HepG2 (cell line): ENCODE data around the gene NOL4L. TPM values are rescaled to one million over a fixed set of nuclear protein-coding genes. Genes with fewer than 3 reads are reported as not detected.

Source experiments
- ATAC-seq: fragments of 200-7000 bp; cut with Tn5 transposase; 3 replicates; pipeline ENCODE4 v1.9.1; 2020; ENCODE audit warnings: mild to moderate bottlenecking, moderate library complexity
- BruUV-seq: library from RNA; stranded (reverse); fragments of 400-500 nt; replicated peaks from 2 replicates; lab custom pipeline; 2021; lab: Mats Ljungman, UMichigan
- CTCF ChIA-PET: fragments of 300-600 bp; formaldehyde crosslinking; extraction: SDS; loops from one replicate; lab custom pipeline; 2021; ENCODE audit warnings: low total read pairs, inconsistent platforms, low intra/inter-chr PET ratio; lab: Yijun Ruan, JAX
- POLR2A ChIA-PET: fragments of 350-600 bp; sonication (Branson Sonifier 250); formaldehyde crosslinking; loops from one replicate; lab custom pipeline; 2020; ENCODE audit warnings: antibody characterized with exemption, inconsistent platforms; lab: Yijun Ruan, JAX
- DNase-seq: peaks from one replicate; pipeline ENCODE4 v3.0.0-alpha.2; 2015; ENCODE audit warnings: low spot score
- FAIRE-seq: peaks from 3 replicates; lab custom pipeline; 2011; peaks lifted over from hg19 to GRCh38; lab: Jason Lieb, UNC
- H2AFZ ChIP-seq: one replicate; pipeline ENCODE4 v1.6.1; 2011; ENCODE audit warnings: low read length, inconsistent platforms
- H3K27ac ChIP-seq: fragments of 300-600 bp; 3 replicates; pipeline ENCODE4 v1.8.0; 2011; ENCODE audit warnings: mixed run types, mild to moderate bottlenecking, mixed read lengths, low read length, inconsistent platforms; ENCODE audit not compliant: insufficient read depth; ENCODE audit errors: extremely low read length
- H3K27me3 ChIP-seq, 2 experiments: fragments of 200-600 bp in 1 of 2; 2 replicates in 1 of 2; 3 replicates in 1 of 2; pipeline versions ENCODE4 v1.6.0 to v1.8.0; 2011; ENCODE audit warnings: low read length in 2 of 2, mild to moderate bottlenecking in 2 of 2, moderate library complexity in 2 of 2, inconsistent platforms in 1 of 2; ENCODE audit not compliant: insufficient read depth in 2 of 2, control insufficient read depth in 1 of 2
- H3K36me3 ChIP-seq, 2 experiments: fragments of 200-600 bp in 1 of 2; replicated peaks in 1 of 2; 2 replicates in 1 of 2; 3 replicates in 1 of 2; pipeline versions ENCODE4 v1.5.1 to v1.8.0; 2011; ENCODE audit warnings: low read length in 2 of 2, inconsistent platforms in 1 of 2; ENCODE audit not compliant: insufficient read depth in 2 of 2, control insufficient read depth in 1 of 2
- H3K4me1 ChIP-seq: 2 replicates; pipeline ENCODE4 v1.5.1; 2012; ENCODE audit warnings: low read length, inconsistent platforms; ENCODE audit not compliant: insufficient read depth
- H3K4me2 ChIP-seq: 2 replicates; pipeline ENCODE4 v1.6.0; 2011; ENCODE audit warnings: low read depth, low read length, inconsistent platforms
- H3K4me3 ChIP-seq, 3 experiments: fragments of 200-600 bp in 1 of 3; sonication (generic), shearing (Covaris generic) in 1 of 3; replicated peaks in 1 of 3; 2 replicates each; pipeline ENCODE4 v1.5.1; 2011 to 2016; ENCODE audit warnings: low read length in 3 of 3, inconsistent platforms in 2 of 3, low read depth in 2 of 3, mild to moderate bottlenecking in 2 of 3, control low read depth in 1 of 3, mixed read lengths in 1 of 3; ENCODE audit not compliant: insufficient read depth in 1 of 3
- H3K79me2 ChIP-seq: one replicate; pipeline ENCODE4 v1.6.1; 2011; ENCODE audit warnings: low read length, inconsistent platforms; ENCODE audit not compliant: insufficient read depth
- H3K9ac ChIP-seq: 2 replicates; pipeline ENCODE4 v1.6.0; 2011; ENCODE audit warnings: mild to moderate bottlenecking, low read depth, low read length, inconsistent platforms; ENCODE audit not compliant: insufficient read depth
- H3K9me3 ChIP-seq: 2 replicates; pipeline ENCODE4 v1.5.1; 2012; ENCODE audit warnings: mild to moderate bottlenecking, low read length
- H4K20me1 ChIP-seq: 2 replicates; pipeline ENCODE4 v1.6.0; 2011; ENCODE audit warnings: inconsistent platforms, mild to moderate bottlenecking, low read length, moderate library complexity; ENCODE audit not compliant: insufficient read depth
- SMC3 ChIP-seq: IDR thresholded peaks from 2 replicates; pipeline ENCODE4 v1.6.1; 2011; ENCODE audit warnings: low read length, improper control_type of control experiment
- STAG1 ChIP-seq: sonication (generic); formaldehyde crosslinking; IDR thresholded peaks from 2 replicates; pipeline ENCODE4 v1.4.0; 2020; ENCODE audit warnings: missing genetic modification reagents
- ZBTB1 ChIP-seq: sonication (generic); formaldehyde crosslinking; IDR thresholded peaks from 2 replicates; pipeline ENCODE4 v1.4.0; 2020; ENCODE audit warnings: missing genetic modification reagents, borderline replicate concordance
- ZFX ChIP-seq: sonication (generic); formaldehyde crosslinking; IDR thresholded peaks from 2 replicates; pipeline ENCODE4 v1.4.0; 2020; ENCODE audit warnings: mild to moderate bottlenecking, low read depth, missing genetic modification reagents, moderate library complexity
- ZSCAN20 ChIP-seq: sonication (generic); formaldehyde crosslinking; IDR thresholded peaks from 2 replicates; pipeline ENCODE4 v1.4.0; 2020; ENCODE audit warnings: missing genetic modification reagents, mild to moderate bottlenecking, borderline replicate concordance
- WGBS: methylation state at CpG from one replicate; pipeline ENCODE4 v1.1.6; 2017; ENCODE audit warnings: low lambda C conversion rate; 5-methylcytosine and 5-hydroxymethylcytosine counted together
- in situ Hi-C: cut with HindIII; loops from 2 replicates; pipeline ENCODE4 v1.10.0; 2017; ENCODE audit warnings: low pct_unique_long_range_greater_than_20kb; ENCODE audit not compliant: extremely low pct_ligation_motif_present
- intact Hi-C: fragments of 100-400 bp; cut with micrococcal nuclease; formaldehyde crosslinking; loops from one replicate; pipeline ENCODE4 v1.10.0; 2022; ENCODE audit not compliant: unreplicated experiment
- polyA plus RNA-seq, 8 experiments: library from polyadenylated mRNA; depleted of rRNA in 3 of 8; stranded (reverse) in 7 of 8; unstranded in 1 of 8; fragments of >200 nt; fragmentation: Illumina TruSeq in 4 of 8; extraction: Trizol in 4 of 8; gene quantifications; 2 replicates each; pipeline versions ENCODE4 v1.2.1 to v1.2.3, GENCODE V29; 2011 to 2016; ENCODE audit warnings: low read depth in 4 of 8, missing spikeins in 1 of 8, mixed read lengths in 1 of 8; ENCODE audit not compliant: insufficient read depth in 1 of 8
- total RNA-seq, 5 experiments: library from RNA; depleted of rRNA; stranded (reverse); fragments of >200 nt; fragmentation: Illumina TruSeq; extraction: Trizol; gene quantifications; 2 replicates each; pipeline ENCODE4 v1.2.3, GENCODE V29; 2016; ENCODE audit warnings: low read depth in 1 of 5
- TF ChIP-seq, protein P1 (sequence below): sonication (generic); formaldehyde crosslinking; IDR thresholded peaks from 2 replicates; pipeline ENCODE4 v1.4.0; 2020; ENCODE audit warnings: mild to moderate bottlenecking, missing genetic modification reagents
- TF ChIP-seq, protein P2 (sequence below): sonication (generic); formaldehyde crosslinking; IDR thresholded peaks from 2 replicates; pipeline ENCODE4 v1.5.0; 2020; ENCODE audit warnings: mild to moderate bottlenecking, missing genetic modification reagents, moderate library complexity
- TF ChIP-seq, protein P3 (sequence below): sonication (generic); formaldehyde crosslinking; IDR thresholded peaks from 2 replicates; pipeline ENCODE4 v1.4.0; 2020; ENCODE audit warnings: missing genetic modification reagents, borderline replicate concordance

Gene NOL4L
- total and polyA plus RNA-seq, 2 of the 13 experiments (the other 11 are each of a cell fraction or from before 2014, with no cell fraction given): 16.6 to 35.4 TPM

DNA sequence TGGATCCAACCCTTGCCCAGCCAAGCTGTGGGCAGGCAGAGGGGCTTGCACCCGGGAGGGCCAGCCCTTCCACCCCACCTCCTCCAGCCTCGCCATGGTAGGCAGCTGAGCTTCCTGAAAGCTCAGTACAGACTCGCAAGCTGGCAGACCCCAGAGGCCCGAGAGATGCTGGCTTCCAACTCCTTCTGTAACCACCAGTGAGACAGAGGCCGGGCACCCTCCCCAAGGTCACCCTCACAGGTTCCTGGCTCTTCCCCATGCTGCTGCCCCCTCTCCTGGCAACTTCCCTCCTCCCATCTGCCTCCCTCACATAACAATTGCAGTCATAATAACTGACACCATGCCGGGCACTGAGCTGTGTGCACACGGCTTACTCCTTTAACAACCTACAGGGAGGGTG is 26.2 kb upstream of the NOL4L start:
- H3K4me2 ChIP-seq: no peak overlapping the region
- POLR2A ChIA-PET: interaction anchor here (0.9 kb wide), 1 partner anchor 70 kb away, joined by 3 read pairs; no protein-coding TSS in a partner anchor
- H3K9me3 ChIP-seq: no peaks in the 10 kb centered on the region
- H3K36me3 ChIP-seq: no peaks in the 10 kb centered on the region
- H3K27me3 ChIP-seq: peaks cover 20 to 72% of the 10 kb centered on the region in 2 experiments; a peak in 4 of 5 replicates
- H3K9ac ChIP-seq: no peak overlapping the region
- peaks cover 45% of the 10 kb centered on the region for H3K4me1 ChIP-seq
- H4K20me1 ChIP-seq: no peaks in the 10 kb centered on the region
- in situ Hi-C loops: no loop called here
- ATAC-seq: no peak
- FAIRE-seq: no peak
- no peak for DNase-seq
- TF ChIP-seq ZFX (no peak), ZBTB1 (CRISPR knock-in tag) (no peak), STAG1 (CRISPR knock-in tag) (peak; percentile 33; the same call in 1 of the 2 replicates), ZSCAN20 (CRISPR knock-in tag) (no peak), SMC3 (peak; percentile 25; the same call in 1 of the 2 replicates)
- TF ChIP-seq, protein P1, sequence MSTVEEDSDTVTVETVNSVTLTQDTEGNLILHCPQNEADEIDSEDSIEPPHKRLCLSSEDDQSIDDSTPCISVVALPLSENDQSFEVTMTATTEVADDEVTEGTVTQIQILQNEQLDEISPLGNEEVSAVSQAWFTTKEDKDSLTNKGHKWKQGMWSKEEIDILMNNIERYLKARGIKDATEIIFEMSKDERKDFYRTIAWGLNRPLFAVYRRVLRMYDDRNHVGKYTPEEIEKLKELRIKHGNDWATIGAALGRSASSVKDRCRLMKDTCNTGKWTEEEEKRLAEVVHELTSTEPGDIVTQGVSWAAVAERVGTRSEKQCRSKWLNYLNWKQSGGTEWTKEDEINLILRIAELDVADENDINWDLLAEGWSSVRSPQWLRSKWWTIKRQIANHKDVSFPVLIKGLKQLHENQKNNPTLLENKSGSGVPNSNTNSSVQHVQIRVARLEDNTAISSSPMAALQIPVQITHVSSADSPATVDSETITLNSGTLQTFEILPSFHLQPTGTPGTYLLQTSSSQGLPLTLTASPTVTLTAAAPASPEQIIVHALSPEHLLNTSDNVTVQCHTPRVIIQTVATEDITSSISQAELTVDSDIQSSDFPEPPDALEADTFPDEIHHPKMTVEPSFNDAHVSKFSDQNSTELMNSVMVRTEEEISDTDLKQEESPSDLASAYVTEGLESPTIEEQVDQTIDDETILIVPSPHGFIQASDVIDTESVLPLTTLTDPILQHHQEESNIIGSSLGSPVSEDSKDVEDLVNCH: no peak
- TF ChIP-seq, protein P2, sequence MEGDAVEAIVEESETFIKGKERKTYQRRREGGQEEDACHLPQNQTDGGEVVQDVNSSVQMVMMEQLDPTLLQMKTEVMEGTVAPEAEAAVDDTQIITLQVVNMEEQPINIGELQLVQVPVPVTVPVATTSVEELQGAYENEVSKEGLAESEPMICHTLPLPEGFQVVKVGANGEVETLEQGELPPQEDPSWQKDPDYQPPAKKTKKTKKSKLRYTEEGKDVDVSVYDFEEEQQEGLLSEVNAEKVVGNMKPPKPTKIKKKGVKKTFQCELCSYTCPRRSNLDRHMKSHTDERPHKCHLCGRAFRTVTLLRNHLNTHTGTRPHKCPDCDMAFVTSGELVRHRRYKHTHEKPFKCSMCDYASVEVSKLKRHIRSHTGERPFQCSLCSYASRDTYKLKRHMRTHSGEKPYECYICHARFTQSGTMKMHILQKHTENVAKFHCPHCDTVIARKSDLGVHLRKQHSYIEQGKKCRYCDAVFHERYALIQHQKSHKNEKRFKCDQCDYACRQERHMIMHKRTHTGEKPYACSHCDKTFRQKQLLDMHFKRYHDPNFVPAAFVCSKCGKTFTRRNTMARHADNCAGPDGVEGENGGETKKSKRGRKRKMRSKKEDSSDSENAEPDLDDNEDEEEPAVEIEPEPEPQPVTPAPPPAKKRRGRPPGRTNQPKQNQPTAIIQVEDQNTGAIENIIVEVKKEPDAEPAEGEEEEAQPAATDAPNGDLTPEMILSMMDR (CRISPR knock-in tag): peak; percentile 40
- TF ChIP-seq, protein P3, sequence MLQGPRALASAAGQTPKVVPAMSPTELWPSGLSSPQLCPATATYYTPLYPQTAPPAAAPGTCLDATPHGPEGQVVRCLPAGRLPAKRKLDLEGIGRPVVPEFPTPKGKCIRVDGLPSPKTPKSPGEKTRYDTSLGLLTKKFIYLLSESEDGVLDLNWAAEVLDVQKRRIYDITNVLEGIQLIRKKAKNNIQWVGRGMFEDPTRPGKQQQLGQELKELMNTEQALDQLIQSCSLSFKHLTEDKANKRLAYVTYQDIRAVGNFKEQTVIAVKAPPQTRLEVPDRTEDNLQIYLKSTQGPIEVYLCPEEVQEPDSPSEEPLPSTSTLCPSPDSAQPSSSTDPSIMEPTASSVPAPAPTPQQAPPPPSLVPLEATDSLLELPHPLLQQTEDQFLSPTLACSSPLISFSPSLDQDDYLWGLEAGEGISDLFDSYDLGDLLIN: no peak
- TF ChIP-seq, all 625 proteins: peak for 3
- CTCF ChIA-PET: interaction anchor here (1.0 kb wide), 1 partner anchor 90 kb away, joined by 4 read pairs; no protein-coding TSS in a partner anchor
- no peaks in the 10 kb centered on the region for H3K79me2 ChIP-seq
- H3K27ac ChIP-seq: no peak overlapping the region
- WGBS: 8% methylated on average over 3 of the region's 7 CpGs
- no TSS peak for BruUV-seq
- no peak overlapping the region for H2AFZ ChIP-seq
- intact Hi-C loops: no loop called here
- no peak overlapping the region for H3K4me3 ChIP-seq
